Mammary epithelial cell (primary cell): ENCODE results near the gene OCSTAMP.

Experiments used
- EZH2 ChIP-seq: IDR thresholded peaks from 2 replicates; pipeline ENCODE4 v1.6.1; 2012; ENCODE audit warnings: low read length, inconsistent platforms, borderline replicate concordance
- TF ChIP-seq, protein P1 (sequence below), 2 donors: IDR thresholded peaks in 1 of 2; conservative IDR thresholded peaks in 1 of 2; 2 replicates each; pipeline ENCODE4 v1.5.1; 2011 to 2012; ENCODE audit warnings: inconsistent platforms in 2 of 2, low read length in 2 of 2, mild to moderate bottlenecking in 2 of 2, control low read depth in 1 of 2, low read depth in 1 of 2; ENCODE audit not compliant: insufficient read depth in 1 of 2; ENCODE audit errors: extremely low read depth in 1 of 2

DNA sequence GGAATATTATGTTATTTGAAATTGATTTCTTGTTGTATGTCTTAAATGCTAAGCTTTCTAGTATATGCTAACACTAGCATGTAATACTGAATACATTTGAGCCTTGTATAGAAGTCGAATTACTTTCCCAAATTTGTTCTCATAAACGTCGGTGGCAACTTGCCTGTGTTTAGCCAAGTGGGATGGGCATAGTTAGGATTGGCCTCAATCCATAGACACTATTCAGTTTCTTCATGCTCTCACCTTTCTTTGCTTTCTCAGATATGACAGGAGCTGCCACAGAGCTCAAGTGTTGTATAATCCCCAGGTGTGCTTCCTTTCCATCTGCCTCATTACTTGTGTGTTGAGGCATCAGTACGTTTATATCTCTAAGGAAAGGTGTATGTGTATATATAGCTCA, 56.4 kb downstream of the OCSTAMP start:
- TF ChIP-seq, protein P1, sequence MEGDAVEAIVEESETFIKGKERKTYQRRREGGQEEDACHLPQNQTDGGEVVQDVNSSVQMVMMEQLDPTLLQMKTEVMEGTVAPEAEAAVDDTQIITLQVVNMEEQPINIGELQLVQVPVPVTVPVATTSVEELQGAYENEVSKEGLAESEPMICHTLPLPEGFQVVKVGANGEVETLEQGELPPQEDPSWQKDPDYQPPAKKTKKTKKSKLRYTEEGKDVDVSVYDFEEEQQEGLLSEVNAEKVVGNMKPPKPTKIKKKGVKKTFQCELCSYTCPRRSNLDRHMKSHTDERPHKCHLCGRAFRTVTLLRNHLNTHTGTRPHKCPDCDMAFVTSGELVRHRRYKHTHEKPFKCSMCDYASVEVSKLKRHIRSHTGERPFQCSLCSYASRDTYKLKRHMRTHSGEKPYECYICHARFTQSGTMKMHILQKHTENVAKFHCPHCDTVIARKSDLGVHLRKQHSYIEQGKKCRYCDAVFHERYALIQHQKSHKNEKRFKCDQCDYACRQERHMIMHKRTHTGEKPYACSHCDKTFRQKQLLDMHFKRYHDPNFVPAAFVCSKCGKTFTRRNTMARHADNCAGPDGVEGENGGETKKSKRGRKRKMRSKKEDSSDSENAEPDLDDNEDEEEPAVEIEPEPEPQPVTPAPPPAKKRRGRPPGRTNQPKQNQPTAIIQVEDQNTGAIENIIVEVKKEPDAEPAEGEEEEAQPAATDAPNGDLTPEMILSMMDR (conservative IDR thresholded peaks at IDR 0.05 in 1 of 2, IDR thresholded peaks at IDR 0.05 in 1 of 2; ENCODE audit: extremely low read depth in 1 of 2, insufficient read depth in 1 of 2, low read depth in 1 of 2, low read length in 2 of 2): no peak
- TF ChIP-seq EZH2: no peak
